Activated CD8-positive, alpha-beta memory T cell treated with anti-CD3 and anti-CD28 coated beads for 24 hours (primary cell): Measurements from ENCODE around the gene KIF21B.

ENCODE experiments used
- DNase-seq: peaks from one replicate; pipeline ENCODE4 v3.0.0-alpha.2; 2020

The KIF21B gene

GRCh38 chr1:201023517-201023902, at the start of gene KIF21B:
Gene KIF21B (minus strand): TSS chr1:201023714. CDS start chr1:201023383, 331 bp downstream.
- peak; percentile 94 for DNase-seq

GRCh38 chr1:201072922-201073321, 49.4 kb upstream of the KIF21B start:
- no peak for DNase-seq

GRCh38 chr1:201072149-201072548, 48.6 kb upstream of the KIF21B start:
- DNase-seq, result no peak

GRCh38 chr1:201069636-201070035, 46.1 kb upstream of the KIF21B start:
- no peak for DNase-seq

GRCh38 chr1:201068976-201069375, 45.5 kb upstream of the KIF21B start:
- DNase-seq, result no peak

- no peak for DNase-seq
These were observed 43.5 kb upstream of the KIF21B start for GRCh38 chr1:201066986-201067385.

GRCh38 chr1:201065686-201066085, 42.2 kb upstream of the KIF21B start:
- DNase-seq, result no peak

- DNase-seq, result no peak
These were observed 41.3 kb upstream of the KIF21B start for GRCh38 chr1:201064806-201065205.

- no peak for DNase-seq
These were observed 39.6 kb upstream of the KIF21B start for GRCh38 chr1:201063145-201063544.

- DNase-seq, result no peak
These were observed 39.1 kb upstream of the KIF21B start for GRCh38 chr1:201062511-201063091.

- no peak for DNase-seq
These were observed 38.4 kb upstream of the KIF21B start for GRCh38 chr1:201061886-201062285.

- DNase-seq, result no peak
These were observed 37.5 kb upstream of the KIF21B start for GRCh38 chr1:201061049-201061448.

- no peak for DNase-seq
These were observed 37.1 kb upstream of the KIF21B start for GRCh38 chr1:201060586-201060985.

- DNase-seq, result no peak
These were observed 36.5 kb upstream of the KIF21B start for GRCh38 chr1:201059871-201060555.

- no peak for DNase-seq
These were observed 35.9 kb upstream of the KIF21B start for GRCh38 chr1:201059401-201059800.

- no peak for DNase-seq
These were observed 30.6 kb upstream of the KIF21B start for GRCh38 chr1:201054091-201054543.

GRCh38 chr1:201053155-201053860, 29.8 kb upstream of the KIF21B start:
- no peak for DNase-seq

- no peak for DNase-seq
These were observed 27.9 kb upstream of the KIF21B start for GRCh38 chr1:201051399-201051798.

GRCh38 chr1:201050515-201051277, 27.2 kb upstream of the KIF21B start:
- DNase-seq, result no peak

- no peak for DNase-seq
These were observed 25.8 kb upstream of the KIF21B start for GRCh38 chr1:201049248-201049831.

- no peak for DNase-seq
These were observed 25.0 kb upstream of the KIF21B start for GRCh38 chr1:201048521-201048920.

- DNase-seq, result no peak
These were observed 20.6 kb upstream of the KIF21B start for GRCh38 chr1:201044119-201044518.
